ENCODE results near the gene TBC1D4.

GRCh38 chr13:75442736-75443234 lies 39.2 kb downstream of the TBC1D4 start:
- TF ChIP-seq L3MBTL2 (conservative IDR thresholded peaks at IDR 0.05) (no peak), TARDBP (IDR thresholded peaks at IDR 0.05) (no peak), FOXA1 (IDR thresholded peaks at IDR 0.05) (no peak), ZNF384 (IDR thresholded peaks at IDR 0.05) (peak; percentile 78)

All from HEK293T (cell line).